HepG2 (cell line): ENCODE measurements around the gene L3MBTL3. TPM values are rescaled to one million over a fixed set of nuclear protein-coding genes. Genes with fewer than 3 reads are reported as not detected.

ENCODE experiments used
- polyA plus RNA-seq, 8 experiments: library from polyadenylated mRNA; depleted of rRNA in 3 of 8; stranded (reverse) in 7 of 8; unstranded in 1 of 8; fragments of >200 nt; fragmentation: Illumina TruSeq in 4 of 8; extraction: Trizol in 4 of 8; gene quantifications; 2 replicates each; pipeline versions ENCODE4 v1.2.1 to v1.2.3, GENCODE V29; 2011 to 2016; ENCODE audit warnings: low read depth in 4 of 8, missing spikeins in 1 of 8, mixed read lengths in 1 of 8; ENCODE audit not compliant: insufficient read depth in 1 of 8
- total RNA-seq, 5 experiments: library from RNA; depleted of rRNA; stranded (reverse); fragments of >200 nt; fragmentation: Illumina TruSeq; extraction: Trizol; gene quantifications; 2 replicates each; pipeline ENCODE4 v1.2.3, GENCODE V29; 2016; ENCODE audit warnings: low read depth in 1 of 5

L3MBTL3 gene
- total and polyA plus RNA-seq, 2 of the 13 experiments (the other 11 are each of a cell fraction or from before 2014, with no cell fraction given) = 1.5 to 2.5 TPM

Other genes with a start within 250 kb of the L3MBTL3 start
- not detected in 2 replicates for gene TMEM244, start 157.3 kb upstream of the L3MBTL3 start, total RNA-seq (2016; rRNA removed; fragmentation: Illumina TruSeq; extraction: Trizol)
- gene TMEM244, start 157.3 kb upstream of the L3MBTL3 start, polyA plus RNA-seq (2011; rRNA removed) = not detected in 2 replicates
- not detected in 2 replicates for gene SAMD3, start 204.4 kb downstream of the L3MBTL3 start, total RNA-seq (2016; rRNA removed; fragmentation: Illumina TruSeq; extraction: Trizol)
- not detected in 2 replicates for gene SAMD3, start 204.4 kb downstream of the L3MBTL3 start, polyA plus RNA-seq (2011; rRNA removed)